Small intestine (tissue), 7 donors: Measurements from ENCODE around the gene ARHGAP15. TPM values are rescaled to one million over a fixed set of nuclear protein-coding genes. Genes with fewer than 3 reads are reported as not detected.
A peak's percentile ranks its signal among the peaks of the same experiment; 100 is the strongest.

Experiments used
- DNase-seq, 2 donors: peaks; one replicate each; pipeline versions ENCODE4 v3.0.0 to v3.0.0-alpha.2; 2013
- FAIRE-seq: peaks from 2 replicates; lab custom pipeline; 2012; peaks lifted over from hg19 to GRCh38; lab: Jason Lieb, UNC
- H3K27ac ChIP-seq, 3 donors: one replicate each; pipeline ENCODE4 v1.5.1; 2013; ENCODE audit warnings: low read length in 2 of 3, mild to moderate bottlenecking in 2 of 3, control low read depth in 1 of 3, inconsistent platforms in 1 of 3, low read depth in 1 of 3, moderate library complexity in 1 of 3
- H3K27me3 ChIP-seq, 3 donors: one replicate each; pipeline ENCODE4 v1.6.1; 2013; ENCODE audit warnings: low read length in 3 of 3, inconsistent platforms in 1 of 3; ENCODE audit not compliant: control insufficient read depth in 3 of 3, insufficient read depth in 3 of 3
- H3K36me3 ChIP-seq, 3 donors: one replicate each; pipeline ENCODE4 v1.6.1; 2013; ENCODE audit warnings: low read length in 3 of 3, inconsistent platforms in 1 of 3, low read depth in 1 of 3, mild to moderate bottlenecking in 1 of 3, moderate library complexity in 1 of 3; ENCODE audit not compliant: control insufficient read depth in 3 of 3, insufficient read depth in 2 of 3
- H3K4me1 ChIP-seq, 3 donors: one replicate each; pipeline ENCODE4 v1.6.1; 2013; ENCODE audit warnings: low read length in 2 of 3, inconsistent platforms in 1 of 3, low read depth in 1 of 3, mild to moderate bottlenecking in 1 of 3, moderate library complexity in 1 of 3; ENCODE audit not compliant: control insufficient read depth in 3 of 3, insufficient read depth in 2 of 3
- H3K4me3 ChIP-seq, 3 donors: one replicate each; pipeline ENCODE4 v1.5.1; 2013; ENCODE audit warnings: low read length in 3 of 3, control low read depth in 1 of 3, inconsistent platforms in 1 of 3, low read depth in 1 of 3, mild to moderate bottlenecking in 1 of 3, moderate library complexity in 1 of 3
- H3K9me3 ChIP-seq, 2 donors: one replicate each; pipeline ENCODE4 v1.6.1; 2013; ENCODE audit warnings: low read depth in 1 of 2, low read length in 1 of 2; ENCODE audit not compliant: control insufficient read depth in 2 of 2, insufficient read depth in 1 of 2
- WGBS, 3 donors: extraction: QIAGEN DNeasy Blood & Tissue Kit; methylation state at CpG; one replicate each; pipeline ENCODE4 v1.1.7; 2013; 5-methylcytosine and 5-hydroxymethylcytosine counted together
- polyA plus RNA-seq, 4 donors: library from polyadenylated mRNA; stranded (reverse) in 3 of 4; unstranded in 1 of 4; fragments of 200-250 nt in 3 of 4; fragments of 120-200 nt in 1 of 4; gene quantifications; one replicate each; pipeline versions ENCODE4 v1.2.1 to v1.2.3, GENCODE V29; 2013
- donor health status: healthy with polysubstance abuse.
- donor health status: control.
- donor health status: control.
- donor health status: Bipolar disorder and iron deficiency.
- donor health status: healthy.

The ARHGAP15 gene
- polyA plus RNA-seq, 4 donors: 0.67 to 18.2 (median 10.1) TPM

DNA sequence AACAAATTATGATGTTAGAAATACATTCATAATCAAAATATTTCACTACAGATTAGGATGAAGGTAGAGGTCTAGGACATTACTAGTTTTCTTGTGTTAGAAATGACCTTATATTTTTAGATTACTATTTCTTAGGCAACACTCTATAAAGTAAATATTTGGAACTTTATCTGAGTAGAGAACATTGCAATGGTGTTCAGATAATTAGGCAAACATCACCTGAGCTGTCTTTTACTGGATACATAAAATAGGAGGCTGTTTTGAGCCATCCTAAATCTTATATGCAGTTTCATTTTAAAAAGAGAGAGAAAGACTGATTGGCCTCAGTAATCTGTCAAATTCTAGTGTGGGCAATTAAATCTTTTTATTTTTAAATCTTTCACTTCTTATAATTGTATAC, 304.6 kb downstream of the ARHGAP15 start:
- H3K4me3 ChIP-seq: no peak overlapping the region
- DNase-seq (no peak), FAIRE-seq (no peak)
- no peaks in the 10 kb centered on the region for H3K36me3 ChIP-seq
- H3K27me3 ChIP-seq: no peaks in the 10 kb centered on the region
- no peaks in the 10 kb centered on the region for H3K4me1 ChIP-seq
- H3K9me3 ChIP-seq: no peaks in the 10 kb centered on the region
- H3K27ac ChIP-seq: no peak overlapping the region

DNA sequence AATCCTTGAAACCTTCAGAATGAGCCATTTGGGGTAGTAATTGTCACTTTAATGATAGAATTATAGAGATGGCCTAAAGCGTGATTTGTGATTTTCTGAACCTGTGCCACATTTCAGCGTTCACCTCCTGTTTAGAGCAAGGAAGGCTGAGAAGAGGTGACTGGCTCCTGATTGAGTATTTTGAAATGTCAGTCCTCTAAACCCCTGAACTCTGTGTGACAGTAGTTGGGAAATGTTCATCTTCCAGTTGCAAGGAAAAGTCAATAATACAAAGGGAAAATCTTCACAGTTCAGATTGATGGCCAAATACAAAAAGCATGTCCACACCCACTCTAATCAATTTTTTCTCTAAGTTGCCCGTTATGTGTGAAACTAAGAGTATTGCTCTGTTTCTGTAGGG, 305.2 kb downstream of the ARHGAP15 start:
- WGBS, 3 donors: 61 to 62% (median 62%) methylated on average over 3 of the region's 3 CpGs
- Histone ChIP-seq H3K9me3 (no peaks in the 10 kb centered on the region), H3K4me1 (no peaks in the 10 kb centered on the region), H3K36me3 (no peaks in the 10 kb centered on the region), H3K4me3 (no peak overlapping the region), H3K27me3 (no peaks in the 10 kb centered on the region), H3K27ac (peak overlapping the region in 2 of 3 donors; percentile 25 to 52)
- no peak for FAIRE-seq
- DNase-seq: no peak

DNA sequence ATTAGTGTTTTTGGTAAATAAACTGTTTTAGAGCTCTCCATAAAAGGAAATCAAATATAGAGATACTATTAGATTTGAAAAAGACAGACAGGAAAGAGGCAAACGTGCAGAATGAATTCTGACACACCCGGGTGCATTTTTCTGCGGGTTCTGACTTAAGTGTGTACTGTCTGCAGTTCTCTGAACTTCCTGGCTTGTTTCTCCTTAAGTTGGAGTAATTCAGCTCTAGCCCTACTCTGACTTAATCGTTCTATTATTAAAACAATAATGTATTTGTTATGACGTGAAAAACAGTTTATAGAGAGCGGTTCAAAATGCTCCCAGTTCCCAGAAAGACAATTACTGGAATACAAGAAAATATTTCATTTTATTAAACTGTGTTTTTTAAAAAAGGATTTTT, 305.9 kb downstream of the ARHGAP15 start:
- no peaks in the 10 kb centered on the region for H3K4me1 ChIP-seq
- H3K9me3 ChIP-seq: no peaks in the 10 kb centered on the region
- no peak for FAIRE-seq
- H3K36me3 ChIP-seq: no peaks in the 10 kb centered on the region
- no peaks in the 10 kb centered on the region for H3K27me3 ChIP-seq
- H3K4me3 ChIP-seq: no peak overlapping the region
- DNase-seq: no peak
- H3K27ac ChIP-seq: peak overlapping the region in 1 of 3 donors; percentile 25
- 50 to 65% (median 61%) methylated on average over 6 of the region's 6 CpGs for WGBS, 3 donors

DNA sequence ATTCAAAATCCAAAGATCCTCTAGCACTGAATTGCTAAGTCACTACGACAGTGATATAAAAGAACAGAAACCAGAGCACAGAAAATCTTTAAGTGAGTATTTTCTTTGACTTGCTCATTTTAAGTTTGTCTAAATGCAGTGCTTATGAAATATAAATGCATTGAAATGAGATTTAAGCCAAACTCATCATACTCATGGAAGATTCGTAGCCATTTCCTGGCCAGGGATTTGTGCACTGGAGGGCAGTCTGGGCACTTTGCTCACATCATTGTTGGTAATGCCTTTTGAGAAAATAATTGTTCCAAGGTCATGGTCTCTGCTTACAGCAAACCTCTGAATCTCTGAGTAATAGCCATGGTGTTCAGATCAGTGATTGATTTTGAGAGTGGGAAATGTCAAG, 307.7 kb downstream of the ARHGAP15 start:
- H3K27me3 ChIP-seq: no peaks in the 10 kb centered on the region
- H3K4me1 ChIP-seq: no peaks in the 10 kb centered on the region
- no peak overlapping the region for H3K4me3 ChIP-seq
- 60 to 87% (median 83%) methylated on average over 2 of the region's 2 CpGs for whole genome bisulfite sequencing, 3 donors
- H3K27ac ChIP-seq: peak overlapping the region in 1 of 3 donors; percentile 74
- DNase-seq (no peak), FAIRE-seq (no peak)
- no peaks in the 10 kb centered on the region for H3K36me3 ChIP-seq
- no peaks in the 10 kb centered on the region for H3K9me3 ChIP-seq

DNA sequence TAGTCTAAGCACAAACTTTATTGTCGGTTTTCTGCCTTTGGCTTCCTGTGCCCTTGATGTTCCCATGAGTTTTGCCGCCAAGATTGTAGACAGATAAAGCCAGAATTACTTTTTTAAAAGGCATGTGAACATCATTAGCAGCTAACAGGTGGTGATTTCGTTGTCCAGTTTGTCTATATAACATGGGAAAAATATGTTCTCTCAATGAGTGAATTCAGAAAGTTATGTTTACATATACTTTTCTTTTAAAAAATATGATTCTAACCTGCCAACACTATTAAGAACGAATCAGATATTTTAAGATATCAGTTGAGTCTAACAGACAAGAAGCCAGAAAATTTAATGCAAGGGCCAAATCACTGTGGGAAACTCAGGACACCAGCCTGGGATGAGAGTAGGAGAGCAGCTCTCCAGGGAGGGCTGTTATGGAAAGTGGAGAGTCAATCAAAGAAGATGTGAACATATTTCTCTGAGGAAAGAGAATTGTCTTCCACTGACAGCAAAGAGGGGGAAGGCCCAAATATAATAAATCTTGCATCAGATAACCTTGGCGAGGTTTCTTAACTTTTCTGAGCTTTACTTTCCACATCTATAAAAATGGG, 311.3 kb downstream of the ARHGAP15 start:
- Histone ChIP-seq H3K27me3 (no peaks in the 10 kb centered on the region), H3K27ac (peak overlapping the region in 1 of 3 donors; percentile 11), H3K9me3 (no peaks in the 10 kb centered on the region), H3K4me1 (no peaks in the 10 kb centered on the region), H3K36me3 (no peaks in the 10 kb centered on the region), H3K4me3 (no peak overlapping the region)
- FAIRE-seq (no peak), DNase-seq (no peak)
- WGBS, 3 donors: 62 to 73% (median 73%) methylated on average over 5 of the region's 5 CpGs

DNA sequence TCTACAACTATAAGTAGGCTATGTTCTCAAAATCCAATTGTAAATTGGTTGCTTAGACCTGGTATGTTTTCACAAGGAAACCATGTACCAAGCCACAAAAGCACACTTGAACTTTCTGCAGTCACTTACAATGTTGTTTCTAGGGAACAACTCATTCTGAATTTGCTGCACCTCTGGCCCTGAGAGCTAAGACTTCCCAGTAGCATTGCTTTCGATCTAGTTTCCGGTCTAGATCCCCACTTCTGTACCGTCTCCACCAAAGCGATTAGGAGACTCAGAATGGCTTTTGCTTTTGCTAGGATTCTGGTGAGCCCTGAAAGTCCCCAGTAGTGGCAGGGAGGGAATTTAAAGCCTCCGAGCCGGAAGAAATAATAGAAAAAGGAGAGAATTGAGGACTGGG, 313.0 kb downstream of the ARHGAP15 start:
- Histone ChIP-seq H3K9me3 (no peaks in the 10 kb centered on the region), H3K4me3 (no peak overlapping the region), H3K27ac (peak overlapping the region in 2 of 3 donors; percentile 15 to 84), H3K4me1 (no peaks in the 10 kb centered on the region), H3K27me3 (no peaks in the 10 kb centered on the region), H3K36me3 (no peaks in the 10 kb centered on the region)
- DNase-seq (no peak), FAIRE-seq (no peak)
- WGBS, 3 donors: 65 to 87% (median 87%) methylated on average over 6 of the region's 6 CpGs

DNA sequence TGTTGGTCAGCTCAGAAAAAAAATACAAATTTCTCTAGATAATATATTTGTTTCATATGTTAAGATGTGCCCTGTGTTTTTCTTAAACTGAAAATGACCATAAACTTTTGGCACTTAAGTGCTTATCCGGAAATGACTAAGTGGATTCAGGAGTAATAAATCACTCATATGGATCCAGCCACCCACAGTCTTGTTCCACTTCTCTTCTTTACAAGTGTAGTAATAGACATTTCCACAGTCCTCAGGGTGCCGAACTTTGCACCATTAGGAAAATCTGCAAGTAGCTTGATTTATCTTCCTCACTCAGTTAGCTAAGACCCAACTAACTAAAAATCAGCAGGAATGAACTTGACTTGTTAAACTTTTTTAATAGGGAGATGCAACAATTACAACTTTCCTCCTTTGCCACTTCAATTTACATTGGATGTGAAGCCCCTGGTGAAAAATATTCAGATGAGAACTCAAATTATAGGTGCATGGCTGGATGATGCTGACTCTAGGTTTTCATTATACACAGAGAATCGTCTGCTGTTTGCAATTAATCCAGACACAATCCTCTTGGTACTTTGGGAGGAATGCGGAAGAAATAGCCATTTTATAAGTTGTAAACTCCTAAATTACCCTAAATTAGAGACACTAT, 322.5 kb downstream of the ARHGAP15 start:
- H3K4me3 ChIP-seq: no peak overlapping the region
- H3K4me1 ChIP-seq: peaks cover 0 to 4% (median 0%) of the 10 kb centered on the region in 3 donors
- no peak overlapping the region for H3K27ac ChIP-seq
- H3K36me3 ChIP-seq: no peaks in the 10 kb centered on the region
- H3K9me3 ChIP-seq: no peaks in the 10 kb centered on the region
- no peaks in the 10 kb centered on the region for H3K27me3 ChIP-seq
- DNase-seq (no peak), FAIRE-seq (no peak)
- 47 to 54% (median 52%) methylated on average over 4 of the region's 4 CpGs for WGBS, 3 donors

DNA sequence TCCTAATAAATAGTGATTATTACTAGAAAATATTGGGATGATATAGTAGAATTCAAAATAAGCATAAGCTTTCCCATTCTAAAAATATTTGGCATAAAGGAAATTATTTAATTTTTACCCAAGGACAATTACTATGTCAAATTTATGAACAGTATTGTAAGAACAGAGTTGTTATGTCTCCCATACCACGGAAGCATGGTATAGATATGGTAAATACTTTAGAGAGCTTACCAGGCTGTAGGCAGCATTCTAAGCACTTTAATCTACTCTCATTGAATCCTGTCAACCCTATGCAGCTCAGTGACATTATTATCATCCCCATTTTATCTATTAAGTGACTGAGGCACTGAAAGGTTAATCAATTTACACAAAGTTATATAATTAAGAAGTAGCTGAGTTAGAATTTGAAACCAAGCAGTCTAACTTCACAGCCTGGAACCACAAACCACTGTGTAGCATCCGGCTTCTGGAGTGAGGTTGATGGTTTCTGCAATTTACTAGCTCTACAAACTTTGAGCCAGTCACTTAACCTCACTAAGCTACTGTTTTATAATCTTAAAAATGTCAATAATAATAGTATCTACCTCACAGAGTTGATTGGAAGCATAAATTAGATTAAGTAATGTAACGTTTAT, 323.7 kb downstream of the ARHGAP15 start:
- no peak for FAIRE-seq
- 70 to 72% (median 71%) methylated on average over 3 of the region's 3 CpGs for WGBS, 3 donors

More for the DNA sequence above, 323.7 kb downstream of the ARHGAP15 start:
- Histone ChIP-seq H3K9me3 (no peaks in the 10 kb centered on the region), H3K27me3 (no peaks in the 10 kb centered on the region), H3K36me3 (no peaks in the 10 kb centered on the region), H3K4me3 (no peak overlapping the region), H3K27ac (no peak overlapping the region), H3K4me1 (peaks cover 0 to 4% (median 0%) of the 10 kb centered on the region in 3 donors)
- DNase-seq: peak in 1 of 2 donors; percentile 42
